PC-3 (cell line): Measurements from ENCODE around the gene IGDCC3. TPM values are rescaled to one million over a fixed set of nuclear protein-coding genes. Genes with fewer than 3 reads are reported as not detected.

ENCODE experiments used
- ATAC-seq: fragments of 200-7000 bp; cut with Tn5 transposase; 2 replicates; pipeline ENCODE4 v1.9.1; 2020; ENCODE audit warnings: mild to moderate bottlenecking, moderate library complexity
- BruUV-seq: library from RNA; stranded (reverse); fragments of 400-500 nt; replicated peaks from 2 replicates; lab custom pipeline; 2021; lab: Mats Ljungman, UMichigan
- CTCF ChIA-PET: fragments of 300-600 bp; sonication (Branson Sonifier 250); formaldehyde crosslinking; loops from one replicate; lab custom pipeline; 2022; ENCODE audit warnings: antibody characterized with exemption; lab: Charles Lee
- POLR2A ChIA-PET: fragments of 300-600 bp; sonication (Branson Sonifier 250); formaldehyde crosslinking; loops from one replicate; lab custom pipeline; 2022; ENCODE audit warnings: antibody characterized with exemption; ENCODE audit not compliant: unreplicated experiment; lab: Charles Lee
- DNase-seq: peaks from one replicate; pipeline ENCODE4 v3.0.0-alpha.2; 2015
- H2AFZ ChIP-seq: fragments of 300-600 bp; sonication (generic); 2 replicates; pipeline ENCODE4 v1.6.0; 2016; ENCODE audit warnings: antibody characterized with exemption, low read length
- H3F3A ChIP-seq: fragments of 300-600 bp; sonication (generic); one replicate; pipeline ENCODE4 v1.6.0; 2017; ENCODE audit warnings: antibody characterized with exemption, low read length, control low read depth, mild to moderate bottlenecking; ENCODE audit not compliant: unreplicated experiment
- H3K27ac ChIP-seq: fragments of 300-600 bp; sonication (generic); 2 replicates; pipeline ENCODE4 v1.5.1; 2016; ENCODE audit warnings: mild to moderate bottlenecking, low read length
- H3K27me3 ChIP-seq: fragments of 300-600 bp; sonication (generic); 2 replicates; pipeline ENCODE4 v1.6.1; 2016; ENCODE audit warnings: low read length, mixed read lengths
- H3K36me3 ChIP-seq: fragments of 300-600 bp; sonication (generic); 2 replicates; pipeline ENCODE4 v1.6.1; 2016; ENCODE audit warnings: low read depth, mixed run types, low read length, mixed read lengths
- H3K4me1 ChIP-seq: fragments of 300-600 bp; sonication (generic); 2 replicates; pipeline ENCODE4 v1.5.1; 2016; ENCODE audit warnings: low read length; ENCODE audit not compliant: insufficient read depth
- H3K4me2 ChIP-seq: fragments of 300-600 bp; sonication (generic); 2 replicates; pipeline ENCODE4 v1.6.0; 2016; ENCODE audit warnings: low read length
- H3K4me3 ChIP-seq: fragments of 300-600 bp; sonication (generic); 2 replicates; pipeline ENCODE4 v1.5.1; 2016; ENCODE audit warnings: mild to moderate bottlenecking, low read length, mixed read lengths
- H3K79me2 ChIP-seq: fragments of 300-600 bp; sonication (generic); 2 replicates; pipeline ENCODE4 v1.6.1; 2017; ENCODE audit warnings: low read length, mixed read lengths
- H3K9ac ChIP-seq: fragments of 300-600 bp; sonication (generic); 2 replicates; pipeline ENCODE4 v1.6.0; 2016; ENCODE audit warnings: mild to moderate bottlenecking, low read length
- H3K9me2 ChIP-seq: fragments of 300-600 bp; sonication (generic); replicated peaks from 2 replicates; pipeline ENCODE4 v1.6.1; 2016; ENCODE audit warnings: mixed run types, low read length, mixed read lengths
- H3K9me3 ChIP-seq: fragments of 300-600 bp; sonication (generic); 2 replicates; pipeline ENCODE4 v1.6.1; 2016; ENCODE audit warnings: low read length, mixed read lengths
- H4K20me1 ChIP-seq: fragments of 300-600 bp; sonication (generic); 2 replicates; pipeline ENCODE4 v1.6.1; 2016; ENCODE audit warnings: low read length, mixed read lengths
- EZH2 ChIP-seq: fragments of 300-600 bp; sonication (generic); IDR thresholded peaks from one replicate; pipeline ENCODE4 v1.6.1; 2017; ENCODE audit warnings: antibody characterized with exemption, mild to moderate bottlenecking, low read length; ENCODE audit not compliant: unreplicated experiment
- EZH2phosphoT487 ChIP-seq: fragments of 300-600 bp; sonication (generic); IDR thresholded peaks from 2 replicates; pipeline ENCODE4 v1.6.1; 2018; ENCODE audit warnings: mild to moderate bottlenecking, antibody characterized with exemption, low read length, borderline replicate concordance
- intact Hi-C: fragments of 100-400 bp; cut with micrococcal nuclease; formaldehyde crosslinking; loops from 2 replicates; pipeline ENCODE4 v1.9.0; 2023
- total RNA-seq: library from RNA; depleted of rRNA; stranded (reverse); fragments of >200 nt; gene quantifications from 2 replicates; pipeline ENCODE4 v1.2.3, GENCODE V29; 2014
- TF ChIP-seq, protein P1 (sequence below): fragments of 300-600 bp; sonication (generic); conservative IDR thresholded peaks from 2 replicates; pipeline ENCODE4 v1.5.1; 2017; ENCODE audit warnings: antibody characterized with exemption, low read depth, mild to moderate bottlenecking, low read length

The IGDCC3 gene
- total RNA-seq, 1 experiment from 2014 or later = not detected

DNA sequence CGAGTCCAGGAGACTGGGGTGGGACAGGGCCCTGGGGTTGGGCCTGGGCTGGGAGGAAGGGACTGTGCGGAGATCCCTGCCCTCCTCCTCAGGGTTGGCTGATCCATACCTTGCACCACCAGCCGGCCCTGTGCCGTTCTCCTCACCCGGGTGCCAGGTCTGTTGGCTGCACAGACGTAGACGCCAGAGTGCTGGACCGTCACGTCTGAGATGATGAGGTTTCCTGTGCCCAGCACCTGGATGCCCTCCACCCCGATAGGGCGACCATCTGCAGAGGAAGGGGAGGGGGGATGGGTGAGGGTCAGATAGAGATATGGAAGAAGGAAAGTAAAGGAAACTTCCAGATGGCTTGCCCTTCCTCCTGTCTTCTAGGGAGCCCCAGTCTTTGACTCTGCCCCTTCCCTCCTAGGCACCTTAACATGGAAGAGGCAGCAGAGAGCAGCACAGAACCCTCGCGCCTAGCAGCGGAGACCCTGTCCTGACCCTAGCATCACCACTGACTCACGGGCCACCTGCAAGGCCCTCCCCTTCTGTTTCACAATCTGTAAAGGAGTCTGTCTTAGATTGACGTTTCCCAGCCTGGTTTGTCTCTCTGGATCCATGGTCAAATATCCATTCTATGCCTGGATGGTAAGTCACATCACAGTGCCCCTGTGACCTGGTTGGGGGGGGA is 44.5 kb downstream of the IGDCC3 start:
- POLR2A ChIA-PET = no interaction called here
- no peak overlapping the region for H3K27ac ChIP-seq
- H3K36me3 ChIP-seq = no peaks in the 10 kb centered on the region
- ATAC-seq (no peak), DNase-seq (no peak)
- H3K4me1 ChIP-seq = no peaks in the 10 kb centered on the region
- H3K4me3 ChIP-seq = no peak overlapping the region
- H3F3A ChIP-seq = no peaks in the 10 kb centered on the region
- intact Hi-C loops = no loop called here
- no peak overlapping the region for H3K4me2 ChIP-seq
- CTCF ChIA-PET = no interaction called here
- no peaks in the 10 kb centered on the region for H3K9me3 ChIP-seq
- no peaks in the 10 kb centered on the region for H3K27me3 ChIP-seq
- BruUV-seq = no TSS peak
- H3K9me2 ChIP-seq = no peaks in the 10 kb centered on the region
- no peak overlapping the region for H2AFZ ChIP-seq
- no peaks in the 10 kb centered on the region for H4K20me1 ChIP-seq
- no peak overlapping the region for H3K9ac ChIP-seq
- H3K79me2 ChIP-seq = no peaks in the 10 kb centered on the region
- TF ChIP-seq EZH2 (no peak), EZH2phosphoT487 (no peak)
- TF ChIP-seq, protein P1, sequence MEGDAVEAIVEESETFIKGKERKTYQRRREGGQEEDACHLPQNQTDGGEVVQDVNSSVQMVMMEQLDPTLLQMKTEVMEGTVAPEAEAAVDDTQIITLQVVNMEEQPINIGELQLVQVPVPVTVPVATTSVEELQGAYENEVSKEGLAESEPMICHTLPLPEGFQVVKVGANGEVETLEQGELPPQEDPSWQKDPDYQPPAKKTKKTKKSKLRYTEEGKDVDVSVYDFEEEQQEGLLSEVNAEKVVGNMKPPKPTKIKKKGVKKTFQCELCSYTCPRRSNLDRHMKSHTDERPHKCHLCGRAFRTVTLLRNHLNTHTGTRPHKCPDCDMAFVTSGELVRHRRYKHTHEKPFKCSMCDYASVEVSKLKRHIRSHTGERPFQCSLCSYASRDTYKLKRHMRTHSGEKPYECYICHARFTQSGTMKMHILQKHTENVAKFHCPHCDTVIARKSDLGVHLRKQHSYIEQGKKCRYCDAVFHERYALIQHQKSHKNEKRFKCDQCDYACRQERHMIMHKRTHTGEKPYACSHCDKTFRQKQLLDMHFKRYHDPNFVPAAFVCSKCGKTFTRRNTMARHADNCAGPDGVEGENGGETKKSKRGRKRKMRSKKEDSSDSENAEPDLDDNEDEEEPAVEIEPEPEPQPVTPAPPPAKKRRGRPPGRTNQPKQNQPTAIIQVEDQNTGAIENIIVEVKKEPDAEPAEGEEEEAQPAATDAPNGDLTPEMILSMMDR = no peak

DNA sequence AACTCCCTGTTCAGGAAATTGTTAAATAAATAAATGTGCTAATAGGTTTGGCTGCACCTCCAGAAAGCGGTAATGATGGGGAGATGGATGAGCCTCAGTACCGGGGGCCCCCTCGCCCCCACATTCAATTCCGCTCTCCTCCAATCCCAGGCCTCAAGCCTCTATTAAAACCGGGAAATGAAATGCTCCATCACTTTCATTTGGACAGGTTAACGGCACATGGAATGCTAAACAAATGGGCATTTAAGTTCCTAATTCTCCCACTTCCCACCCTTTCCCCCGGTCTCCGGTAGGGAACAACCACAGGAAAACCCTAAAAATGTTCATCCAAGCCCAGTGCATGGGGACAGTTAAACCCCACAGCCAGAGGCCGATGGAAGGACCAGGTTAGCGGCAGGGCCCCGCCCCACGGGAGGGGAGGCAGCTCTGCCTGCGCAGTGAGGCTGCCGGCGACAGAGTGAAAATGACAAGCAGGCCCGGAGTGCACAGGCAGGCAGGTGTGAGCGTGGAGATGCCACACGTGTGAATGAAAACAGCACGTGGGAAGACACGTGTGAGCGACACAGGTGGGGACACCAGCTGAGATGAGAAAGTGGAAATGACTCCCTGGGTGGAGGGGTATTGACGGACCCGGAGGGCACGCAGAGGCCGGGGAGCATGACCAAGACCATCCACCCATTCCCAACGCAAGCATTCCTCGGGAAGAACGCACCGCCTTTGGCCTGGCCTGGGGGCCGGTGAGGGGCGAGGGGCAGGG is 45.2 kb downstream of the IGDCC3 start:
- POLR2A ChIA-PET = no interaction called here
- Histone ChIP-seq H3K36me3 (no peaks in the 10 kb centered on the region), H4K20me1 (no peaks in the 10 kb centered on the region), H3K27me3 (no peaks in the 10 kb centered on the region), H3K27ac (no peak overlapping the region), H2AFZ (no peak overlapping the region), H3F3A (no peaks in the 10 kb centered on the region), H3K4me2 (no peak overlapping the region), H3K79me2 (no peaks in the 10 kb centered on the region), H3K4me3 (no peak overlapping the region), H3K9ac (no peak overlapping the region), H3K9me3 (no peaks in the 10 kb centered on the region), H3K4me1 (no peaks in the 10 kb centered on the region), H3K9me2 (no peaks in the 10 kb centered on the region)
- CTCF ChIA-PET = no interaction called here
- TF ChIP-seq, protein P1 = no peak
- TF ChIP-seq EZH2 (no peak), EZH2phosphoT487 (no peak)
- intact Hi-C loops = no loop called here
- DNase-seq (no peak), ATAC-seq (no peak)
- BruUV-seq = no TSS peak

GRCh38 chr15:65331811-65332210 is 46.0 kb downstream of the IGDCC3 start:
- no peaks in the 10 kb centered on the region for H3K36me3 ChIP-seq
- no TSS peak for BruUV-seq
- DNase-seq (no peak), ATAC-seq (no peak)
- TF ChIP-seq EZH2phosphoT487 (no peak), EZH2 (no peak)
- TF ChIP-seq, protein P1 = no peak
- no peaks in the 10 kb centered on the region for H3F3A ChIP-seq
- H3K9ac ChIP-seq = no peak overlapping the region
- no peaks in the 10 kb centered on the region for H3K4me1 ChIP-seq
- H4K20me1 ChIP-seq = no peaks in the 10 kb centered on the region
- intact Hi-C loops = no loop called here
- H3K4me2 ChIP-seq = no peak overlapping the region
- no peaks in the 10 kb centered on the region for H3K9me2 ChIP-seq
- no peak overlapping the region for H3K4me3 ChIP-seq
- no peaks in the 10 kb centered on the region for H3K9me3 ChIP-seq
- H3K27me3 ChIP-seq = no peaks in the 10 kb centered on the region
- no peak overlapping the region for H3K27ac ChIP-seq
- ChIA-PET POLR2A (no interaction called here), CTCF (no interaction called here)
- H3K79me2 ChIP-seq = no peaks in the 10 kb centered on the region
- no peak overlapping the region for H2AFZ ChIP-seq
